GM18951 (cell line): ENCODE data around the gene CRYBA4.

ENCODE experiments used
- POLR2A ChIP-seq: IDR thresholded peaks from 4 replicates; pipeline ENCODE4 v1.6.1; 2011; ENCODE audit warnings: mild to moderate bottlenecking; ENCODE audit not compliant: insufficient read length, insufficient read depth; ENCODE audit errors: extremely low read depth
- in situ Hi-C: fragments of 300-500 bp; cut with MboI; formaldehyde crosslinking; loops from one replicate; pipeline ENCODE4 v1.12.0; 2022; ENCODE audit warnings: low sequenced_read_pairs, mixed read lengths, inconsistent platforms; ENCODE audit not compliant: unreplicated experiment

Gene CRYBA4

GRCh38 chr22:26618455-26618854, 3.3 kb upstream of the CRYBA4 start:
- TF ChIP-seq POLR2A: no peak
- in situ Hi-C loops: no loop called here

- in situ Hi-C loops: no loop called here
- TF ChIP-seq POLR2A: no peak
Measured at GRCh38 chr22:26619510-26619909, 2.3 kb upstream of the CRYBA4 start.

GRCh38 chr22:26620197-26620596, 1.6 kb upstream of the CRYBA4 start:
- in situ Hi-C loops: no loop called here
- TF ChIP-seq POLR2A: no peak

- in situ Hi-C loops: no loop called here
- TF ChIP-seq POLR2A: no peak
Measured at GRCh38 chr22:26623984-26624383, 2.2 kb downstream of the CRYBA4 start.

- no peak for TF ChIP-seq POLR2A
Measured at GRCh38 chr22:26624803-26625202, 3.0 kb downstream of the CRYBA4 start.

GRCh38 chr22:26629988-26630761, 8.4 kb downstream of the CRYBA4 start:
- no peak for TF ChIP-seq POLR2A
- in situ Hi-C loops: no loop called here

More at GRCh38 chr22:26624803-26625202, 3.0 kb downstream of the CRYBA4 start:
- in situ Hi-C loops: no loop called here

- no peak for TF ChIP-seq POLR2A
- in situ Hi-C loops: no loop called here
Measured at GRCh38 chr22:26631282-26631681, 9.5 kb downstream of the CRYBA4 start.

- TF ChIP-seq POLR2A: no peak
Measured at GRCh38 chr22:26632422-26633155, 10.8 kb downstream of the CRYBA4 start.

GRCh38 chr22:26634189-26634588, 12.4 kb downstream of the CRYBA4 start:
- no peak for TF ChIP-seq POLR2A
- in situ Hi-C loops: no loop called here

More at GRCh38 chr22:26632422-26633155, 10.8 kb downstream of the CRYBA4 start:
- in situ Hi-C loops: no loop called here

- TF ChIP-seq POLR2A: no peak
- in situ Hi-C loops: no loop called here
Measured at GRCh38 chr22:26635117-26635516, 13.4 kb downstream of the CRYBA4 start.

GRCh38 chr22:26636296-26636695, 14.5 kb downstream of the CRYBA4 start:
- in situ Hi-C loops: no loop called here
- TF ChIP-seq POLR2A: no peak

- TF ChIP-seq POLR2A: no peak
Measured at GRCh38 chr22:26642465-26643417, 21.0 kb downstream of the CRYBA4 start.

GRCh38 chr22:26643418-26644100, 21.8 kb downstream of the CRYBA4 start:
- in situ Hi-C loops: no loop called here
- no peak for TF ChIP-seq POLR2A

More at GRCh38 chr22:26642465-26643417, 21.0 kb downstream of the CRYBA4 start:
- in situ Hi-C loops: no loop called here

- no peak for TF ChIP-seq POLR2A
- in situ Hi-C loops: no loop called here
Measured at GRCh38 chr22:26646158-26646557, 24.4 kb downstream of the CRYBA4 start.
